OCI-LY7 (cell line): ENCODE measurements around the gene ARHGAP9.

Experiments
- CTCF ChIP-seq: fragments of 200-600 bp; sonication (generic); conservative IDR thresholded peaks from 2 replicates; pipeline ENCODE4 v1.5.1; 2014; ENCODE audit warnings: mild to moderate bottlenecking, antibody characterized with exemption, low read length, moderate library complexity, mixed read lengths
- EZH2phosphoT487 ChIP-seq: fragments of 200-600 bp; sonication (generic); IDR thresholded peaks from 2 replicates; pipeline ENCODE4 v1.6.1; 2018; ENCODE audit warnings: low read depth, borderline replicate concordance, mild to moderate bottlenecking, mixed run types, antibody characterized with exemption, low read length, moderate library complexity, mixed read lengths

GRCh38 chr12:57512665-57513064, 33.0 kb upstream of the ARHGAP9 start:
- TF ChIP-seq CTCF, result no peak
- TF ChIP-seq EZH2phosphoT487, result no peak
